Stimulated activated CD4-positive, alpha-beta T cell treated with anti-CD3 and anti-CD28 coated beads, TNF-alpha, amount 100 ng/mL, for 1 hour (primary cell): ENCODE data around the gene C10orf67.
"Not testable (repeated sequence)": the region's sequence is repeated elsewhere in the genome, so short reads cannot be mapped to it uniquely, and the experiment has no call there.

ENCODE experiments used
- DNase-seq, 3 donors: peaks; one replicate each; pipeline ENCODE4 v3.0.0-alpha.2; 2020; ENCODE audit warnings: low read depth in 3 of 3, low spot score in 1 of 3

Gene C10orf67

GRCh38 chr10:23344241-23344841 lies at the start of gene C10orf67:
Gene C10orf67, minus strand, starts transcription at chr10:23344797. Its CDS starts 23 bp downstream, at chr10:23344774.
- peak in 1 of 3 donors; percentile 35 for DNase-seq

DNA sequence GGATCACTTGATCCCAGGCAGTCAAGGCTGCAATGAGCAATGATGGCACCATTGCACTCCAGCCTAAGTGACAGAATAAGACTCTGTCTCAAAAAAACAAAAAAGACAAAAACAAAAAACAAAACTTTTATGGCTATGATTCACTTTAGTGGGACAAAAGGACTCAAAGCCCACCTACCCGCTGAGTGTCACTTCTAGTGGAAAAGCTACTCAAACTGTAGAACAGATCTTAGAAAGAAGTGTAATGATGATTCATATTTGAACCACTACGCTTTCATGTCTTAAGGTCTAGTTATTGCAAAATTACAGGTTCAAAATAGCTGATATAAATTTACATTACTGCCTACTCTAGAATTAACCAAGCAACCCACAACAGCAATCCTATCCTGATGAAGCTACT lies 47.2 kb upstream of the C10orf67 start:
- no peak for DNase-seq

- no peak for DNase-seq
Observed at GRCh38 chr10:23390809-23391208, 46.2 kb upstream of the C10orf67 start.

- not testable (repeated sequence) for DNase-seq
Observed at GRCh38 chr10:23390408-23390807, 45.8 kb upstream of the C10orf67 start.

DNA sequence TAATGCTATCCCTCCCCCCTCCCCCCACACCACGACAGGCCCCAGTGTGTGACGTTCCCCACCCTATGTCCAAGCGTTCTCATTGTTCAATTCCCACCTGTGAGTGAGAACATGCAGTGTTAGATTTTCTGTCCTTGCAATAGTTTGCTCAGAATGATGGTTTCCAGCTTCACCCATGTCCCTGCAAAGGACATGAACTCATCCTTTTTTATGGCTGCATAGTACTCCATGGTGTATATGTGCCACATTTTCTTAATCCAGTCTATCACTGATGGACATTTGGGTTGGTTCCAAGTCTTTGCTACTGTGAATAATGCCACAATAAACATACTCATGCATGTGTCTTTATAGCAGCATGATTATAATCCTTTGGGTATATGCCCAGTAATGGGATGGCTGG lies 42.9 kb upstream of the C10orf67 start:
- DNase-seq = not testable (repeated sequence)

GRCh38 chr10:23386052-23386451 lies 41.5 kb upstream of the C10orf67 start:
- DNase-seq = no peak

- no peak for DNase-seq
Observed at GRCh38 chr10:23384364-23384763, 39.8 kb upstream of the C10orf67 start.

- DNase-seq = no peak
Observed at GRCh38 chr10:23383637-23384036, 39.0 kb upstream of the C10orf67 start.

GRCh38 chr10:23381298-23382040 lies 36.9 kb upstream of the C10orf67 start:
- no peak for DNase-seq

DNA sequence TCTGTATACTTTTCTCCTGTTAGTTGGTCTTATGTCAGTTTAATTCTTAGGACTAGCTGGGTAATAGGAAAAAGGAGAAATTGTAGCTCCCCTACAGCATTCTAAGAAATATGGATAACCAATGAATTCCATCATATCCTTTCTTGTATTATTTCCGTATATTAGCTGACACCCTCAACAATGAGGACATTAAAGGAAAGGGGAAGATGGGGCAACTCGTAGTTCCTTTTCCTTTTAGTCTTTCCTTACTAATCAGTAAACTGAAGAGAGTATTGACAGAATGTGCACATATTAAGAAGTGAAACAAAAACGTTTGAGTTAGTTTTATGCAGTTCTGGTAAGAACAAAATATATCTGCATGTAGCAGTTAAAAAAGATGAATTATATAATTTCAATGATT lies 35.1 kb upstream of the C10orf67 start:
- DNase-seq = no peak

DNA sequence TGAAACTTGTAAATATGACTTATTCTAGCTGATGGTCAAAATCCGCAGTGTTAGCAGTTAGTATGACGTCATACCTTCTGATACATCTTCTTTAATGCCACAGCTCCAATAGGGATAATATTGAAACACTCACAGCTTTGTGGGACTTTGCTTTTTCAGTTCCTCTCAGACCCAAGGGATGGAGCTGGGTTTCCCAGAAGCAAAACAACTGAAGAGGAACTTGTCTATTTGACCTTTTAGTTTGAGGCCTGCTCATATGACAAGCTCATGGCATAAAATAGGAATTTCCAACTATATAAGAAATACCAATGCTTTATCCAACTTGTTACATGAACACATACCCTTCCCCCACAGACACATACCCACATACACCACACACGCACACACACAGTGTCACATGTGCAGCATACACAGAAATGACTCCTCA lies 31.6 kb upstream of the C10orf67 start:
- no peak for DNase-seq

GRCh38 chr10:23375366-23375765 lies 30.8 kb upstream of the C10orf67 start:
- DNase-seq = no peak

DNA sequence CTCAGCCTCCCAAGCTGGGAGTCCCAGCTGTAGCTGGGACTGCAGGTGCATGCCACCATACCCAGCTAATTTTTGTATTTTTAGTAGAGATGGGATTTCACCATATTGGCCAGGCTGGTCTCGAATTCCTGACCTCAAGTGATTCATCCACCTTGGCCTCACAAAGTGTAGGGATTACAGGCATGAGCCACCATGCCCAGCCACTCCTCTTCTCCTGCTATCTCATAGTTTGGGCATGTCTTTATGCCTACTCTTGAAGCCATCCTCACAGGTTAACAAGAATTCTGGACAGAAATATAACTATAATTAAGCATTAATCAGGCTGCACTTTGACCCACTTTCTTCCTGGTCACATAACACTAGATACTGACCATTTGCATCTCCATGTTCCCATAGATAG lies 28.6 kb upstream of the C10orf67 start:
- no peak for DNase-seq

- DNase-seq = no peak
Observed at GRCh38 chr10:23371073-23371472, 26.5 kb upstream of the C10orf67 start.

- DNase-seq = no peak
Observed at GRCh38 chr10:23370106-23370505, 25.5 kb upstream of the C10orf67 start.

GRCh38 chr10:23368816-23369640 lies 24.4 kb upstream of the C10orf67 start:
- no peak for DNase-seq

GRCh38 chr10:23367896-23368595 lies 23.4 kb upstream of the C10orf67 start:
- no peak for DNase-seq

- not testable (repeated sequence) for DNase-seq
Observed at GRCh38 chr10:23365417-23366030, 20.9 kb upstream of the C10orf67 start.

GRCh38 chr10:23364378-23364777 lies 19.8 kb upstream of the C10orf67 start:
- no peak for DNase-seq

GRCh38 chr10:23363793-23364135 lies 19.2 kb upstream of the C10orf67 start:
- no peak for DNase-seq
